GM10248 (cell line): ENCODE data around the gene LIPN.
"Not testable (repeated sequence)": the region's sequence is repeated elsewhere in the genome, so short reads cannot be mapped to it uniquely, and the experiment has no call there.

Source experiments
- CTCF ChIA-PET: fragments of 300-600 bp; sonication (Branson Sonifier 250); formaldehyde crosslinking; extraction: SDS; loops from one replicate; lab custom pipeline; 2021; ENCODE audit warnings: antibody characterized with exemption; lab: Yijun Ruan, JAX
- POLR2A ChIA-PET: fragments of 350-650 bp; sonication (Branson Sonifier 250); formaldehyde crosslinking; extraction: SDS; loops from one replicate; lab custom pipeline; 2020; ENCODE audit warnings: antibody characterized with exemption; lab: Yijun Ruan, JAX
- DNase-seq: peaks from one replicate; pipeline ENCODE4 v3.0.0; 2012; ENCODE audit errors: extremely low spot score
- TF ChIP-seq, protein P1 (sequence below): IDR thresholded peaks from 2 replicates; pipeline ENCODE4 v1.5.1; 2012; ENCODE audit warnings: mild to moderate bottlenecking, low read depth; ENCODE audit errors: extremely low read depth, missing control alignments, control extremely low read depth

Gene LIPN

GRCh38 chr10:88731296-88731695 is 28.5 kb upstream of the LIPN start:
- TF ChIP-seq, protein P1, sequence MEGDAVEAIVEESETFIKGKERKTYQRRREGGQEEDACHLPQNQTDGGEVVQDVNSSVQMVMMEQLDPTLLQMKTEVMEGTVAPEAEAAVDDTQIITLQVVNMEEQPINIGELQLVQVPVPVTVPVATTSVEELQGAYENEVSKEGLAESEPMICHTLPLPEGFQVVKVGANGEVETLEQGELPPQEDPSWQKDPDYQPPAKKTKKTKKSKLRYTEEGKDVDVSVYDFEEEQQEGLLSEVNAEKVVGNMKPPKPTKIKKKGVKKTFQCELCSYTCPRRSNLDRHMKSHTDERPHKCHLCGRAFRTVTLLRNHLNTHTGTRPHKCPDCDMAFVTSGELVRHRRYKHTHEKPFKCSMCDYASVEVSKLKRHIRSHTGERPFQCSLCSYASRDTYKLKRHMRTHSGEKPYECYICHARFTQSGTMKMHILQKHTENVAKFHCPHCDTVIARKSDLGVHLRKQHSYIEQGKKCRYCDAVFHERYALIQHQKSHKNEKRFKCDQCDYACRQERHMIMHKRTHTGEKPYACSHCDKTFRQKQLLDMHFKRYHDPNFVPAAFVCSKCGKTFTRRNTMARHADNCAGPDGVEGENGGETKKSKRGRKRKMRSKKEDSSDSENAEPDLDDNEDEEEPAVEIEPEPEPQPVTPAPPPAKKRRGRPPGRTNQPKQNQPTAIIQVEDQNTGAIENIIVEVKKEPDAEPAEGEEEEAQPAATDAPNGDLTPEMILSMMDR, result no peak
- no peak for DNase-seq
- CTCF ChIA-PET, result interaction anchor here (1.0 to 1.7 kb wide), 2 partner anchors 19 to 100 kb away, joined by 3 to 6 read pairs; no protein-coding TSS in a partner anchor
- POLR2A ChIA-PET, result no interaction called here

DNA sequence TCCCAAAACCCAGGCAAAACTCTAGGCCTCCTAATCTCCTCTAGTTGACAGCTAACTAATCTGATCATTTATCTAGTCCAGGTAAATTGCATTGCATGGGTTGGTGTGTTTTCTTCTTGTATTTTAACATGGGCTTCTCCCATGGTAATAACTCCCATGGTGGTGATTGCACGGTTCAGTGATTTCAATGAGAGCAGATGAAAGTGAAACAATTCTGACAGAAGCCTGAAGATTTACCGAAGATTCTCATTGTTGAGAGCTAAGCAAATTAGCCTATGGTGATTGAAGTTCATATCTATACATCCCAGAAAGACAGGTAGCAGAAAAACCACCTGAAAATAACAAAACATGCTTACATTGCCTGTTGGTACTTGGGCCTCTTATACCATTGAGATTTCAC is 26.6 kb upstream of the LIPN start:
- peak; percentile 17 for DNase-seq
- CTCF ChIA-PET, result interaction anchor here (0.9 to 1.8 kb wide), 6 partner anchors 9 to 96 kb away, joined by 3 to 5 read pairs (median 3); no protein-coding TSS in a partner anchor
- TF ChIP-seq, protein P1, result no peak
- POLR2A ChIA-PET, result no interaction called here

DNA sequence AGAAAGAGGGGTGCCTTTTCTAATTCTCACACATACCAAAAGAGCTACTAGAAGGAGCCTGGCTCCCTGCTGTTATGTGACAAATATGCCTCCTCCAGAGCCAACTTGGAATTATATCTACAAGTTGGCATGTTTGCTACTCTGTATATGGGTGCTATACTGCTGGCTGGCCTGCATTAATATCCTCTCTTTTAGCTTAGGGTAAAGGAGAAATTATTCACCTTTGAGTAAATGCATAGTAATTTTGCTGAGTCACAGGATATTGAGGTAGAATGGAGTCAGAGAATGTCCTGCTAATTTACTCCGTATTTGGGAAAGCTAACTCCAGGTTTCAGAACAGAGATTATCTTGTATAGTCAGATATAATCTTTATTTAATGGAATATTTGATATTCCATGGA is 24.2 kb upstream of the LIPN start:
- ChIA-PET CTCF (interaction anchor here (1.4 to 2.4 kb wide), 2 partner anchors 7 to 48 kb away, joined by 4 to 8 read pairs; no protein-coding TSS in a partner anchor), POLR2A (no interaction called here)
- DNase-seq, result no peak
- TF ChIP-seq, protein P1, result no peak

DNA sequence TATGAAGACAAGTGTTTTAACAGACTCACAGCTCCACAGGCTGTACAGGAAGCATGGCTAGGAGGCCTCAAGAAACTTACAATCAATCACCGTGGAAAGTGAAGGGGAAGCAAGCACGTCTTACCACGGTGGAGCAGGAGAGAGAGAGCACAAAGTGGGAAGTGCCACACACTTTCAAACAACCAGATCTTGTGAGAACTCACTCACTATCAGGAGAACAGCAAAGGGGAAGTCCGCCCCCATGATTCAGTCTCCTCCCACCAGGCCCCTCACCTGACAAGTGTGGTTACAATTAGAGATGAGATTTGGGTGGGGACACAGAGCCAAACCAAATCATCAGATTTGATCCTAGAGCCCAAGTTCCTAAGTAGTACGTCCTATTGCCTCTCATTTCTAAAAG is 17.9 kb upstream of the LIPN start:
- POLR2A ChIA-PET, DNase-seq: not testable (repeated sequence)
- CTCF ChIA-PET, result interaction anchor here (0.8 to 1.9 kb wide), 4 partner anchors 9 to 159 kb away, joined by 3 to 5 read pairs (median 4); partner anchors contain the start of genes LIPN and RNLS

GRCh38 chr10:88742448-88742847 is 17.4 kb upstream of the LIPN start:
- no peak for DNase-seq
- TF ChIP-seq, protein P1, result no peak
- CTCF ChIA-PET, result interaction anchor here (0.8 to 1.9 kb wide), 3 partner anchors 9 to 18 kb away, joined by 3 to 5 read pairs (median 4); partner anchors contain the start of gene LIPN
- POLR2A ChIA-PET, result no interaction called here

DNA sequence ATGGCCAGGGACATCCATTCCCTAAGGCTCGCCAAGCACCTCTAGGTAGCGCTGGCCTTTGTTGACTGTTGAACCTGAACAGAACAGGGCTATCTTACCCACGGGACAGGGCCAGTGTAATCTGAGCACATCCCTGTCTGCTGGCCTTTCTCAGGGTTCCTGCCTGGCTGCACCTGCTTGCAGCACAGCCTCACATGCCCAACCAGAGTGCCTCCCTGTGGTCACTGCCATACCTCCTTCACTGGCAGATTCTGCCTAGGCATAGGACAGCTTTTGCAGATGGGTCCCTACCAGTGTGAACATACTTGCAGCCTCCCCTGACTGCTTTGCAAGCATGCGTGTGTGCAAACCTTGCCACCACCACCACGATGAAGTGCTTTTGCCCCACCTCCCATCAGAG is 15.8 kb upstream of the LIPN start:
- CTCF ChIA-PET, result interaction anchor here (0.7 kb wide), 1 partner anchor 31 kb away, joined by 3 read pairs; no protein-coding TSS in a partner anchor
- DNase-seq, result no peak
- POLR2A ChIA-PET, result no interaction called here
- TF ChIP-seq, protein P1, result no peak

GRCh38 chr10:88745633-88746032 is 14.2 kb upstream of the LIPN start:
- DNase-seq, result no peak
- POLR2A ChIA-PET, result no interaction called here
- TF ChIP-seq, protein P1, result no peak
- CTCF ChIA-PET, result interaction anchor here (1.0 to 1.1 kb wide), 2 partner anchors 15 to 17 kb away, joined by 3 read pairs; no protein-coding TSS in a partner anchor
